GM12878 (cell line): Measurements from ENCODE around the gene HGS. TPM values are rescaled to one million over a fixed set of nuclear protein-coding genes. Genes with fewer than 3 reads are reported as not detected.

Experiments
- ATAC-seq: fragments of 200-7000 bp; cut with Tn5 transposase; 3 replicates; pipeline ENCODE4 v1.9.1; 2020; ENCODE audit warnings: mild to moderate bottlenecking, moderate library complexity
- BruUV-seq: library from RNA; stranded (reverse); fragments of 400-500 nt; replicated peaks from 2 replicates; lab custom pipeline; 2021; lab: Mats Ljungman, UMichigan
- CTCF ChIA-PET: fragments of 300-600 bp; sonication (Branson Sonifier 250); formaldehyde crosslinking; extraction: SDS; loops from one replicate; lab custom pipeline; 2021; ENCODE audit warnings: inconsistent platforms; lab: Yijun Ruan, JAX
- POLR2A ChIA-PET: fragments of 350-600 bp; formaldehyde crosslinking; extraction: SDS; loops from one replicate; lab custom pipeline; 2021; ENCODE audit warnings: inconsistent platforms; lab: Charles Lee
- RAD21 ChIA-PET: fragments of 300-600 bp; sonication (Branson Sonifier 250); formaldehyde crosslinking; loops from one replicate; lab custom pipeline; 2023; ENCODE audit warnings: antibody characterized with exemption; ENCODE audit not compliant: unreplicated experiment; lab: Charles Lee
- SMC1A ChIA-PET: fragments of 300-600 bp; sonication (Branson Sonifier 250); formaldehyde crosslinking; loops from one replicate; lab custom pipeline; 2023; ENCODE audit not compliant: unreplicated experiment, uncharacterized antibody; lab: Charles Lee
- DNase-seq: peaks from one replicate; pipeline ENCODE4 v3.0.0-alpha.2; 2011; ENCODE audit warnings: low read depth, low spot score
- FAIRE-seq: peaks from 3 replicates; lab custom pipeline; 2011; peaks lifted over from hg19 to GRCh38; lab: Jason Lieb, UNC
- H2AFZ ChIP-seq: 2 replicates; pipeline ENCODE4 v1.6.0; 2011; ENCODE audit warnings: low read depth, low read length, control low read depth; ENCODE audit not compliant: control insufficient read depth
- H3K27ac ChIP-seq: 2 replicates; pipeline ENCODE4 v1.5.1; 2011; ENCODE audit warnings: control low read depth; ENCODE audit not compliant: control insufficient read depth, insufficient read depth
- H3K27me3 ChIP-seq, 2 experiments: replicated peaks in 1 of 2; 2 replicates each; pipeline versions ENCODE4 v1.6.0 to v1.6.1; 2011; ENCODE audit warnings: low read length in 1 of 2; ENCODE audit not compliant: control insufficient read depth in 2 of 2, insufficient read depth in 2 of 2
- H3K36me3 ChIP-seq, 2 experiments: 2 replicates each; pipeline ENCODE4 v1.5.1; 2011; ENCODE audit warnings: low read length in 1 of 2; ENCODE audit not compliant: control insufficient read depth in 2 of 2, insufficient read depth in 2 of 2
- H3K4me1 ChIP-seq: 2 replicates; pipeline ENCODE4 v1.6.1; 2011; ENCODE audit warnings: mild to moderate bottlenecking, low read length, moderate library complexity, mixed read lengths; ENCODE audit not compliant: control insufficient read depth, insufficient read depth
- H3K4me2 ChIP-seq: 2 replicates; pipeline ENCODE4 v1.6.0; 2011; ENCODE audit warnings: control low read depth; ENCODE audit not compliant: control insufficient read depth, insufficient read depth
- H3K4me3 ChIP-seq: fragments of 200-600 bp; sonication (generic); 2 replicates; pipeline ENCODE4 v1.5.1; 2016
- H3K79me2 ChIP-seq: 2 replicates; pipeline ENCODE4 v1.6.0; 2011; ENCODE audit warnings: low read length; ENCODE audit not compliant: control insufficient read depth, insufficient read depth
- H3K9ac ChIP-seq: 2 replicates; pipeline ENCODE4 v1.8.0; 2011; ENCODE audit warnings: low read length, control low read depth, mixed read lengths; ENCODE audit not compliant: control insufficient read depth, insufficient read depth
- H3K9me3 ChIP-seq: replicated peaks from 3 replicates; pipeline ENCODE4 v1.5.1; 2011; ENCODE audit warnings: mild to moderate bottlenecking, low read length; ENCODE audit not compliant: control insufficient read depth, insufficient read depth
- H4K20me1 ChIP-seq: 2 replicates; pipeline ENCODE4 v1.6.0; 2011; ENCODE audit not compliant: control insufficient read depth, insufficient read depth
- E4F1 ChIP-seq: fragments of 450-650 bp; IDR thresholded peaks from 2 replicates; pipeline ENCODE4 v1.6.1; 2018; ENCODE audit warnings: borderline replicate concordance, mild to moderate bottlenecking; ENCODE audit not compliant: partially characterized antibody
- IKZF2 ChIP-seq, 2 experiments: fragments of 450-650 bp; IDR thresholded peaks; 2 replicates each; pipeline ENCODE4 v1.6.1; 2017; ENCODE audit warnings: mild to moderate bottlenecking in 2 of 2, moderate library complexity in 2 of 2
- MAX ChIP-seq: IDR thresholded peaks from 2 replicates; pipeline ENCODE4 v1.6.1; 2012; ENCODE audit warnings: low read depth, low read length, improper control_type of control experiment
- MEF2A ChIP-seq: IDR thresholded peaks from 2 replicates; pipeline ENCODE4 v1.6.1; 2011; ENCODE audit warnings: low read depth, mild to moderate bottlenecking, low read length, moderate library complexity; ENCODE audit not compliant: insufficient read depth
- NFYB ChIP-seq: IDR thresholded peaks from 2 replicates; pipeline ENCODE4 v1.6.1; 2011; ENCODE audit warnings: low read depth, mild to moderate bottlenecking, low read length, improper control_type of control experiment, moderate library complexity; ENCODE audit not compliant: insufficient read depth
- RAD21 ChIP-seq: IDR thresholded peaks from 2 replicates; pipeline ENCODE4 v1.6.1; 2011; ENCODE audit warnings: mild to moderate bottlenecking, low read depth, low read length, moderate library complexity; ENCODE audit not compliant: insufficient read depth
- RUNX3 ChIP-seq: IDR thresholded peaks from 2 replicates; pipeline ENCODE4 v1.6.1; 2012; ENCODE audit warnings: low read length, inconsistent platforms
- WGBS: methylation state at CpG from one replicate; pipeline ENCODE4 v1.1.6; 2016; ENCODE audit warnings: low lambda C conversion rate; ENCODE audit not compliant: insufficient replicate concordance, insufficient coverage; ENCODE audit errors: missing lambda C conversion rate; 5-methylcytosine and 5-hydroxymethylcytosine counted together
- in situ Hi-C: fragments of 300-500 bp; cut with MboI; formaldehyde crosslinking; loops from 9 replicates; pipeline ENCODE4 v1.14.3; 2018; ENCODE audit warnings: mixed read lengths
- intact Hi-C: fragments of 100-400 bp; cut with micrococcal nuclease; formaldehyde crosslinking; loops from one replicate; pipeline ENCODE4 v1.14.2; 2022; ENCODE audit not compliant: unreplicated experiment
- polyA plus RNA-seq, 11 experiments: library from polyadenylated mRNA; depleted of rRNA in 4 of 11; unstranded in 6 of 11; stranded (reverse) in 5 of 11; fragments of >200 nt; fragmentation: Nextera tagmentation in 4 of 11; fragmentation: Illumina TruSeq in 1 of 11; extraction: Ambion mirVana in 4 of 11; extraction: Trizol in 1 of 11; gene quantifications; 1 replicate in 1 of 11; 2 replicates in 10 of 11; pipeline versions ENCODE4 v1.2.1 to v1.2.3, GENCODE V29; 2011 to 2016; ENCODE audit warnings: inconsistent platforms in 2 of 11, missing spikeins in 2 of 11, low read depth in 1 of 11
- total RNA-seq, 4 experiments: library from RNA; depleted of rRNA in 3 of 4; stranded (reverse); fragments of >200 nt in 3 of 4; fragmentation: Illumina TruSeq in 1 of 4; extraction: Trizol in 1 of 4; gene quantifications; 2 replicates each; pipeline versions ENCODE4 v1.2.1 to v1.2.3, GENCODE V29; 2013 to 2021

Gene HGS
- total and polyA plus RNA-seq, 10 of the 15 experiments (the other 5 are each of a cell fraction or from before 2014, with no cell fraction given) = 2.2 to 85.6 (median 55.3) TPM

GRCh38 chr17:81690549-81690948 is 6.7 kb downstream of the HGS start:
- Histone ChIP-seq H3K9ac (no peak overlapping the region), H3K27ac (no peak overlapping the region), H3K79me2 (peaks cover 7% of the 10 kb centered on the region), H3K9me3 (no peaks in the 10 kb centered on the region), H2AFZ (no peak overlapping the region), H3K4me2 (no peak overlapping the region), H3K36me3 (peaks cover 11 to 54% of the 10 kb centered on the region in 2 experiments; a peak in 3 of 4 replicates), H4K20me1 (no peaks in the 10 kb centered on the region; the same call in 1 of the 2 replicates), H3K4me3 (no peak overlapping the region), H3K27me3 (no peaks in the 10 kb centered on the region), H3K4me1 (peaks cover under 1% of the 10 kb centered on the region; the same call in 1 of the 2 replicates)
- in situ Hi-C loops (no loop called here), intact Hi-C loops (no loop called here)
- DNase-seq = no peak
- FAIRE-seq = no peak
- POLR2A ChIA-PET = interaction anchor here (1.1 kb wide), 1 partner anchor 27 kb away, joined by 3 read pairs; no protein-coding TSS in a partner anchor
- SMC1A ChIA-PET = no interaction called here
- ATAC-seq = no peak
- TF ChIP-seq RUNX3 (no peak), MAX (no peak), E4F1 (no peak), RAD21 (no peak), MEF2A (no peak), NFYB (no peak), IKZF2 (IDR thresholded peaks at IDR 0.05) (no peak)
- no TSS peak for BruUV-seq
- RAD21 ChIA-PET = no interaction called here
- CTCF ChIA-PET = no interaction called here
- 95% methylated on average over 17 of the region's 17 CpGs for WGBS
